HG03095 (cell line): ENCODE results near the gene GRAP2.
"Not testable (repeated sequence)": the region's sequence is repeated elsewhere in the genome, so short reads cannot be mapped to it uniquely, and the experiment has no call there.

Experiments used
- ATAC-seq: cut with Tn5 transposase; IDR thresholded peaks from one replicate; pipeline ENCODE4 v1.9.1; 2021; ENCODE audit warnings: moderate library complexity; ENCODE audit not compliant: unreplicated experiment

GRAP2 gene

GRCh38 chr22:39991159-39991860 is 90.4 kb downstream of the GRAP2 start:
- no peak for ATAC-seq

- no peak for ATAC-seq
Measured at GRCh38 chr22:39992088-39992826, 91.4 kb downstream of the GRAP2 start.

- ATAC-seq, result not testable (repeated sequence)
Measured at GRCh38 chr22:39992894-39993293, 92.0 kb downstream of the GRAP2 start.

GRCh38 chr22:39994041-39994565 is 93.2 kb downstream of the GRAP2 start:
- no peak for ATAC-seq

- ATAC-seq, result no peak
Measured at GRCh38 chr22:39994566-39995392, 93.9 kb downstream of the GRAP2 start, which contains the start of gene FAM83F. FAM83F (plus strand) TSS chr22:39994954; CDS start chr22:39995043, 89 bp downstream.

GRCh38 chr22:39995393-39996252 is 94.7 kb downstream of the GRAP2 start:
- no peak for ATAC-seq

- ATAC-seq, result no peak
Measured at GRCh38 chr22:39996732-39997131, 95.8 kb downstream of the GRAP2 start.

GRCh38 chr22:39997421-39997820 is 96.5 kb downstream of the GRAP2 start:
- ATAC-seq, result no peak

GRCh38 chr22:39997939-39998726 is 97.2 kb downstream of the GRAP2 start:
- ATAC-seq, result no peak

- ATAC-seq, result no peak
Measured at GRCh38 chr22:39999144-39999757, 98.4 kb downstream of the GRAP2 start.

- no peak for ATAC-seq
Measured at GRCh38 chr22:40000171-40000570, 99.3 kb downstream of the GRAP2 start.

- no peak for ATAC-seq
Measured at GRCh38 chr22:40001106-40001505, 100.2 kb downstream of the GRAP2 start.

- no peak for ATAC-seq
Measured at GRCh38 chr22:40001800-40002577, 101.1 kb downstream of the GRAP2 start.

GRCh38 chr22:40002935-40003715 is 102.2 kb downstream of the GRAP2 start:
- ATAC-seq, result no peak

GRCh38 chr22:40004836-40005235 is 104.0 kb downstream of the GRAP2 start:
- no peak for ATAC-seq

- ATAC-seq, result no peak
Measured at GRCh38 chr22:40006641-40007040, 105.8 kb downstream of the GRAP2 start.
